Activated B cell treated with CpG ODN at 0.5 μM for 24 hours (primary cell): ENCODE data around the gene RFX7. TPM values are rescaled to one million over a fixed set of nuclear protein-coding genes. Genes with fewer than 3 reads are reported as not detected.

Experiments used
- ATAC-seq: fragments of 200-7000 bp; cut with Tn5 transposase; one replicate; pipeline ENCODE4 v1.10.0; 2021; ENCODE audit warnings: low read depth, mild to moderate bottlenecking, moderate library complexity
- CTCF ChIA-PET: fragments of 350-600 bp; sonication (Branson Sonifier 250); formaldehyde crosslinking; loops from one replicate; lab custom pipeline; 2021; ENCODE audit warnings: antibody characterized with exemption; lab: Charles Lee
- POLR2A ChIA-PET: fragments of 350-600 bp; sonication (Branson Sonifier 250); formaldehyde crosslinking; loops from one replicate; lab custom pipeline; 2021; ENCODE audit warnings: antibody characterized with exemption; lab: Charles Lee
- DNase-seq: peaks from one replicate; pipeline ENCODE4 v3.0.0; 2022
- H3K27ac Mint-ChIP-seq: one replicate; pipeline ENCODE4 v1.8.0; 2020; ENCODE audit warnings: mixed read lengths
- H3K27me3 Mint-ChIP-seq: one replicate; pipeline ENCODE4 v1.8.0; 2021; ENCODE audit warnings: mixed read lengths
- H3K36me3 Mint-ChIP-seq: one replicate; pipeline ENCODE4 v1.8.0; 2021; ENCODE audit warnings: low read depth, mixed read lengths
- H3K4me1 Mint-ChIP-seq: one replicate; pipeline ENCODE4 v1.8.0; 2021; ENCODE audit warnings: mixed read lengths
- H3K4me3 Mint-ChIP-seq: one replicate; pipeline ENCODE4 v1.8.0; 2020; ENCODE audit warnings: mild to moderate bottlenecking, mixed read lengths
- H3K9me3 Mint-ChIP-seq: one replicate; pipeline ENCODE4 v1.8.0; 2020; ENCODE audit warnings: mixed read lengths
- intact Hi-C: fragments of 100-400 bp; cut with micrococcal nuclease; formaldehyde crosslinking; loops from one replicate; pipeline ENCODE4 v1.15.1; 2024
- total RNA-seq: library from RNA; stranded (reverse); gene quantifications from 2 replicates; pipeline ENCODE4 v1.2.3, GENCODE V29; 2022
- TF ChIP-seq, protein P1 (sequence below): fragments of 200-600 bp; IDR thresholded peaks from one replicate; pipeline ENCODE4 v1.8.0; 2022; ENCODE audit warnings: antibody characterized with exemption, mild to moderate bottlenecking

The RFX7 gene
- total RNA-seq, 1 donor from 2014 or later = 27.8 TPM

DNA sequence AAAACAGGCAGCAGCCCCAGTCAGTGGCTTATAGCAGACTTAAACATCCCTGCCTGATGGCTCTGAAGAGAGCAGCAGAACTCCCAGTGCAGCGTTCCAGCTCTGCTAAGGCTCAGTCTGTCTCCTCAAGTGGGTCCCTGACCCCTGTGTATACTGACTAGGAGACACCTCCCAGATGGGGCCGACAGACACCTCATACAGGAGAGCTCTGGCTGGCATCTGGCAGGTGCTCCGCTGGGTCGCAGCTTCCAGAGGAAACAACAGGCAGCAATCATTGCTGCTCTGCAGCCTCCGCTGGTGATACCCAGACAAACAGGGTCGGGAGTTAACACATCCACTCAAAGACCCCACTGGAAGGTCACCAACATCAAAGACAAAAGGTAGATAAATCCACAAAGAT lies 93.5 kb downstream of the RFX7 start:
- Mint-ChIP-seq H3K27ac (no peak overlapping the region), H3K4me1 (peaks cover 40% of the 10 kb centered on the region), H3K4me3 (no peak overlapping the region), H3K9me3 (peaks cover 6% of the 10 kb centered on the region), H3K27me3 (no peaks in the 10 kb centered on the region), H3K36me3 (peaks cover 44% of the 10 kb centered on the region)
- CTCF ChIA-PET = no interaction called here
- TF ChIP-seq, protein P1, sequence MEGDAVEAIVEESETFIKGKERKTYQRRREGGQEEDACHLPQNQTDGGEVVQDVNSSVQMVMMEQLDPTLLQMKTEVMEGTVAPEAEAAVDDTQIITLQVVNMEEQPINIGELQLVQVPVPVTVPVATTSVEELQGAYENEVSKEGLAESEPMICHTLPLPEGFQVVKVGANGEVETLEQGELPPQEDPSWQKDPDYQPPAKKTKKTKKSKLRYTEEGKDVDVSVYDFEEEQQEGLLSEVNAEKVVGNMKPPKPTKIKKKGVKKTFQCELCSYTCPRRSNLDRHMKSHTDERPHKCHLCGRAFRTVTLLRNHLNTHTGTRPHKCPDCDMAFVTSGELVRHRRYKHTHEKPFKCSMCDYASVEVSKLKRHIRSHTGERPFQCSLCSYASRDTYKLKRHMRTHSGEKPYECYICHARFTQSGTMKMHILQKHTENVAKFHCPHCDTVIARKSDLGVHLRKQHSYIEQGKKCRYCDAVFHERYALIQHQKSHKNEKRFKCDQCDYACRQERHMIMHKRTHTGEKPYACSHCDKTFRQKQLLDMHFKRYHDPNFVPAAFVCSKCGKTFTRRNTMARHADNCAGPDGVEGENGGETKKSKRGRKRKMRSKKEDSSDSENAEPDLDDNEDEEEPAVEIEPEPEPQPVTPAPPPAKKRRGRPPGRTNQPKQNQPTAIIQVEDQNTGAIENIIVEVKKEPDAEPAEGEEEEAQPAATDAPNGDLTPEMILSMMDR = no peak
- DNase-seq (no peak), ATAC-seq (no peak)
- intact Hi-C loops = no loop called here
- POLR2A ChIA-PET = no interaction called here

DNA sequence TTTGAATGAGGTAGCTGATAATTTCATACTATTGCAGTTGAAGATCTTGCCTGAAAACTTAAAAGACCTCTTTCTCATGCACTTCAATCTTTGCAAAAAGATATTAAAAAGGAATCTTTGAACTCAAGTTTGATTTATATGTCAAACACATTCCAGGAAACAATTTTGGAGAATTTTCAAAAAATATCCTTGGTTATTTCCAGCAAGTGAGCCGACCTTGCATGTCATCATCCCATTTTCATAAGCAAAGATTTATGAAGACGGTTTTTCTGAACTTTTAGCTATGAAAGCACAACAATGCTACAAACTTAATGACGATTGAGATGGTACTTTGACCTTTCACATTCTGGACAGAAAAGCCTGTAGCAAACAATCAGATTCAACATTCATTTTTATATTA lies 95.6 kb downstream of the RFX7 start:
- POLR2A ChIA-PET = interaction anchor here (0.7 kb wide), 1 partner anchor 194 kb away, joined by 3 read pairs; no protein-coding TSS in a partner anchor
- H3K27ac Mint-ChIP-seq = no peak overlapping the region
- no peak for ATAC-seq

DNA sequence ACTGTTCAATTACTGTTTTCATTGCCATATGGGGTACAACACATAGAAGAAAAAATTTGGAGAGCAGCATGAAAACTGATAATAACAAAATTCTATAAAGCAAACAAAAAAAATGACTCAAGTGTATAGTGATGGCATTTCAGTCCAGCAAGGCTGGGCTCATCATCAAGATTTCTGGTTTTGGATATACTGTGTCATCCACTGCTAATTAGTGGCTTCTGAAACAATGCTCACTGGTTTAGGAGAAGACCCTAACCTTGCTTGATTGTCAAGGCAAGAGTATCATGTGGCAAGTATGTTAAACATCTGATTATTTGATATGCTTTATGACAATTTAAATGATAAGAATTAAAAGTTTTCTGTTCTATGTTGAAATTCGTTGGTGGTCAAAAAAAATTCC lies 96.9 kb downstream of the RFX7 start:
- no peaks in the 10 kb centered on the region for H3K27me3 Mint-ChIP-seq
- no peak overlapping the region for H3K27ac Mint-ChIP-seq
- H3K4me1 Mint-ChIP-seq = peaks cover 18% of the 10 kb centered on the region
- no peaks in the 10 kb centered on the region for H3K9me3 Mint-ChIP-seq
- ChIA-PET CTCF (no interaction called here), POLR2A (no interaction called here)
- TF ChIP-seq, protein P1 = no peak
- H3K4me3 Mint-ChIP-seq = no peak overlapping the region
- no peak for DNase-seq
- intact Hi-C loops = no loop called here
- no peak for ATAC-seq
- peaks cover 43% of the 10 kb centered on the region for H3K36me3 Mint-ChIP-seq

More for the DNA sequence above, 95.6 kb downstream of the RFX7 start:
- Mint-ChIP-seq H3K36me3 (peaks cover 33% of the 10 kb centered on the region), H3K4me1 (peaks cover 29% of the 10 kb centered on the region), H3K27me3 (no peaks in the 10 kb centered on the region), H3K9me3 (no peaks in the 10 kb centered on the region), H3K4me3 (no peak overlapping the region)
- intact Hi-C loops = no loop called here
- TF ChIP-seq, protein P1 = no peak
- CTCF ChIA-PET = no interaction called here
- DNase-seq = no peak

DNA sequence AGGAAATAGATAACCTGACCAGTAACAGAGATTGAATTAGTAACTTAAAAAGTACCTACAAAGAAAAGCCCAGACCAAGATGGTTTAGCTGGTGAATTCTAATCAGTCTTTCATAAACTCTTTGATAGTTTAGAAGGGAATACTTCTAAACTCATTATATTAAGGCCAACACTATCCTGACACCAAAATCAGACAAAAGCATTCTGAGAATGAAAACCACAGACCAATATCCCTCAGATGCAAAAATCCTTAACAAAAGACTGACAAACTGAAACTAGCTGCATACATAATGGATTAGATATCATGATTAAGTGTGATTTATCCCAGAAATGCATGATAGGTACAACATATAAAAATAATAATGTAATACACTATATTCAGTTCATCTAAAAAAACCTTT lies 115.6 kb downstream of the RFX7 start:
- peaks cover 28% of the 10 kb centered on the region for H3K9me3 Mint-ChIP-seq
- no peaks in the 10 kb centered on the region for H3K27me3 Mint-ChIP-seq
- intact Hi-C loops = no loop called here
- ATAC-seq (no peak), DNase-seq (no peak)
- H3K36me3 Mint-ChIP-seq = peaks cover 71% of the 10 kb centered on the region
- H3K4me3 Mint-ChIP-seq = no peak overlapping the region
- H3K27ac Mint-ChIP-seq = no peak overlapping the region
- TF ChIP-seq, protein P1 = no peak
- ChIA-PET POLR2A (no interaction called here), CTCF (no interaction called here)
- no peaks in the 10 kb centered on the region for H3K4me1 Mint-ChIP-seq

DNA sequence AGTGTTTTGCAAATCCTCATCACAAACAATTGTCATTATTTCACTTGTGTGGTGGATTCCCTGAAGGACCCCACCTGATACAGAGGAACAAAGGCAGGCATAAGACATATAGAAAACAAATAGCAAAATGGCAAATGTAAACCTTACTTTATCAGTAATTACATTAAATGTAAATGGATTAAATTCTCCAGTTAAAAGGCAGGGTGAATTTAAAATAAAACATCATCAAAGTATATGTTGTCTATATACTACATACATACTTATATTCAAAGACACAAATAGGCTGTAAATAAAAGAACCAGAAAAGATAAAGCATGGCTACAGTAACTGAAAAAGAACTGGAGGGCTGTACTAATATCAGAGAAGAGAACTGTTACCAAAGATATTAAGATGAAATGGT lies 117.3 kb downstream of the RFX7 start:
- ChIA-PET POLR2A (no interaction called here), CTCF (no interaction called here)
- no peaks in the 10 kb centered on the region for H3K27me3 Mint-ChIP-seq
- TF ChIP-seq, protein P1 = no peak
- H3K4me1 Mint-ChIP-seq = no peaks in the 10 kb centered on the region
- H3K27ac Mint-ChIP-seq = no peak overlapping the region
- no peak overlapping the region for H3K4me3 Mint-ChIP-seq
- ATAC-seq (no peak), DNase-seq (no peak)
- H3K36me3 Mint-ChIP-seq = peaks cover 82% of the 10 kb centered on the region
- intact Hi-C loops = no loop called here
- H3K9me3 Mint-ChIP-seq = peaks cover 35% of the 10 kb centered on the region
